ENCODE results near the gene ARHGAP45. TPM values are rescaled to one million over a fixed set of nuclear protein-coding genes. Genes with fewer than 3 reads are reported as not detected.

Gene ARHGAP45
- total and polyA plus RNA-seq, 9 of the 15 experiments (the other 6 are each of a cell fraction or from before 2014, with no cell fraction given): 0.08 to 22.1 (median 4.2) TPM

- TF ChIP-seq, protein P1, sequence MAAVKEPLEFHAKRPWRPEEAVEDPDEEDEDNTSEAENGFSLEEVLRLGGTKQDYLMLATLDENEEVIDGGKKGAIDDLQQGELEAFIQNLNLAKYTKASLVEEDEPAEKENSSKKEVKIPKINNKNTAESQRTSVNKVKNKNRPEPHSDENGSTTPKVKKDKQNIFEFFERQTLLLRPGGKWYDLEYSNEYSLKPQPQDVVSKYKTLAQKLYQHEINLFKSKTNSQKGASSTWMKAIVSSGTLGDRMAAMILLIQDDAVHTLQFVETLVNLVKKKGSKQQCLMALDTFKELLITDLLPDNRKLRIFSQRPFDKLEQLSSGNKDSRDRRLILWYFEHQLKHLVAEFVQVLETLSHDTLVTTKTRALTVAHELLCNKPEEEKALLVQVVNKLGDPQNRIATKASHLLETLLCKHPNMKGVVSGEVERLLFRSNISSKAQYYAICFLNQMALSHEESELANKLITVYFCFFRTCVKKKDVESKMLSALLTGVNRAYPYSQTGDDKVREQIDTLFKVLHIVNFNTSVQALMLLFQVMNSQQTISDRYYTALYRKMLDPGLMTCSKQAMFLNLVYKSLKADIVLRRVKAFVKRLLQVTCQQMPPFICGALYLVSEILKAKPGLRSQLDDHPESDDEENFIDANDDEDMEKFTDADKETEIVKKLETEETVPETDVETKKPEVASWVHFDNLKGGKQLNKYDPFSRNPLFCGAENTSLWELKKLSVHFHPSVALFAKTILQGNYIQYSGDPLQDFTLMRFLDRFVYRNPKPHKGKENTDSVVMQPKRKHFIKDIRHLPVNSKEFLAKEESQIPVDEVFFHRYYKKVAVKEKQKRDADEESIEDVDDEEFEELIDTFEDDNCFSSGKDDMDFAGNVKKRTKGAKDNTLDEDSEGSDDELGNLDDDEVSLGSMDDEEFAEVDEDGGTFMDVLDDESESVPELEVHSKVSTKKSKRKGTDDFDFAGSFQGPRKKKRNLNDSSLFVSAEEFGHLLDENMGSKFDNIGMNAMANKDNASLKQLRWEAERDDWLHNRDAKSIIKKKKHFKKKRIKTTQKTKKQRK (IDR thresholded peaks at IDR 0.05; ENCODE audit: borderline replicate concordance, low read depth, low read length): no peak
- TF ChIP-seq SAFB (IDR thresholded peaks at IDR 0.05; ENCODE audit: borderline replicate concordance, low read depth, low read length) (peak; percentile 47; the same call in 1 of the 2 replicates), NFIC (IDR thresholded peaks at IDR 0.05) (0 out of 2 replicates have a peak, but pooled peaks have one; percentile 10), OTX1 (CRISPR knock-in tag; IDR thresholded peaks at IDR 0.05) (no peak), RB1 (IDR thresholded peaks at IDR 0.05; ENCODE audit: low read depth) (peak; percentile 46; the same call in 1 of the 2 replicates), EP400 (IDR thresholded peaks at IDR 0.05) (peak; percentile 20; the same call in 1 of the 2 replicates), ZNF146 (CRISPR knock-in tag; IDR thresholded peaks at IDR 0.05; ENCODE audit: unreplicated experiment) (no peak), CHD4 (IDR thresholded peaks at IDR 0.05; ENCODE audit: insufficient read depth, insufficient replicate concordance, low read depth, low read length, poor library complexity, severe bottlenecking) (no peak), HNRNPH1 (optimal IDR thresholded peaks at IDR 0.05; ENCODE audit: low read depth, low read length) (no peak), STAG1 (CRISPR knock-in tag; IDR thresholded peaks at IDR 0.05; ENCODE audit: borderline replicate concordance) (no peak)
- TF ChIP-seq, protein P2, sequence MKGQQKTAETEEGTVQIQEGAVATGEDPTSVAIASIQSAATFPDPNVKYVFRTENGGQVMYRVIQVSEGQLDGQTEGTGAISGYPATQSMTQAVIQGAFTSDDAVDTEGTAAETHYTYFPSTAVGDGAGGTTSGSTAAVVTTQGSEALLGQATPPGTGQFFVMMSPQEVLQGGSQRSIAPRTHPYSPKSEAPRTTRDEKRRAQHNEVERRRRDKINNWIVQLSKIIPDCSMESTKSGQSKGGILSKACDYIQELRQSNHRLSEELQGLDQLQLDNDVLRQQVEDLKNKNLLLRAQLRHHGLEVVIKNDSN (CRISPR knock-in tag; IDR thresholded peaks at IDR 0.05): peak; percentile 42; the same call in 1 of the 2 replicates
- TF ChIP-seq, protein P3, sequence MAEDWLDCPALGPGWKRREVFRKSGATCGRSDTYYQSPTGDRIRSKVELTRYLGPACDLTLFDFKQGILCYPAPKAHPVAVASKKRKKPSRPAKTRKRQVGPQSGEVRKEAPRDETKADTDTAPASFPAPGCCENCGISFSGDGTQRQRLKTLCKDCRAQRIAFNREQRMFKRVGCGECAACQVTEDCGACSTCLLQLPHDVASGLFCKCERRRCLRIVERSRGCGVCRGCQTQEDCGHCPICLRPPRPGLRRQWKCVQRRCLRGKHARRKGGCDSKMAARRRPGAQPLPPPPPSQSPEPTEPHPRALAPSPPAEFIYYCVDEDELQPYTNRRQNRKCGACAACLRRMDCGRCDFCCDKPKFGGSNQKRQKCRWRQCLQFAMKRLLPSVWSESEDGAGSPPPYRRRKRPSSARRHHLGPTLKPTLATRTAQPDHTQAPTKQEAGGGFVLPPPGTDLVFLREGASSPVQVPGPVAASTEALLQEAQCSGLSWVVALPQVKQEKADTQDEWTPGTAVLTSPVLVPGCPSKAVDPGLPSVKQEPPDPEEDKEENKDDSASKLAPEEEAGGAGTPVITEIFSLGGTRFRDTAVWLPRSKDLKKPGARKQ (CRISPR knock-in tag; IDR thresholded peaks at IDR 0.05): peak; percentile 58; the same call in 1 of the 2 replicates
Observed at GRCh38 chr19:1112268-1113029, 45.5 kb downstream of the ARHGAP45 start (continued).
